ENCODE results near the gene ANXA2.

The ANXA2 gene

GRCh38 chr15:60347480-60348049 is 50.2 kb downstream of the ANXA2 start:
- Histone ChIP-seq H3K9me3 (ENCODE audit: insufficient read depth, low read length) (no peaks in the 10 kb centered on the region; the same call in 1 of the 2 replicates), H3K4me1 (ENCODE audit: insufficient read depth, insufficient read length) (peaks cover 3% of the 10 kb centered on the region), H3K27me3 (ENCODE audit: insufficient read depth, insufficient read length) (no peaks in the 10 kb centered on the region), H3K4me3 (ENCODE audit: insufficient read length, low read depth) (no peak overlapping the region), H3K36me3 (ENCODE audit: insufficient read depth, insufficient read length, low read length) (peaks cover 72% of the 10 kb centered on the region), H3K9ac (ENCODE audit: insufficient read length, low read depth) (no peak overlapping the region)
- peak; percentile 38 for DNase-seq (ENCODE audit: low read depth, low spot score)
- no peak for TF ChIP-seq SUZ12 (IDR thresholded peaks at IDR 0.05; ENCODE audit: extremely low read depth, insufficient read depth, insufficient read length)
- no peak for TF ChIP-seq ZNF274 (IDR thresholded peaks at IDR 0.05; ENCODE audit: low read depth, low read length)
- no peak for TF ChIP-seq YY1 (IDR thresholded peaks at IDR 0.05; ENCODE audit: insufficient read depth, insufficient read length)

GRCh38 chr15:60346653-60347052 is 51.1 kb downstream of the ANXA2 start:
- TF ChIP-seq SUZ12 (IDR thresholded peaks at IDR 0.05; ENCODE audit: extremely low read depth, insufficient read depth, insufficient read length) (no peak), ZNF274 (IDR thresholded peaks at IDR 0.05; ENCODE audit: low read depth, low read length) (no peak), YY1 (IDR thresholded peaks at IDR 0.05; ENCODE audit: insufficient read depth, insufficient read length) (no peak)
- no peak overlapping the region for H3K4me3 ChIP-seq (ENCODE audit: insufficient read length, low read depth)
- peaks cover 63% of the 10 kb centered on the region for H3K36me3 ChIP-seq (ENCODE audit: insufficient read depth, insufficient read length, low read length)
- peaks cover 3% of the 10 kb centered on the region for H3K4me1 ChIP-seq (ENCODE audit: insufficient read depth, insufficient read length)
- no peaks in the 10 kb centered on the region for H3K27me3 ChIP-seq (ENCODE audit: insufficient read depth, insufficient read length)
- DNase-seq (ENCODE audit: low read depth, low spot score) = no peak
- H3K9ac ChIP-seq (ENCODE audit: insufficient read length, low read depth) = no peak overlapping the region
- no peaks in the 10 kb centered on the region; the same call in 1 of the 2 replicates for H3K9me3 ChIP-seq (ENCODE audit: insufficient read depth, low read length)

- H3K9ac ChIP-seq (ENCODE audit: insufficient read length, low read depth) = no peak overlapping the region
These were observed 51.7 kb downstream of the ANXA2 start for GRCh38 chr15:60346077-60346476.

GRCh38 chr15:60345598-60345997 is 52.2 kb downstream of the ANXA2 start:
- Histone ChIP-seq H3K9ac (ENCODE audit: insufficient read length, low read depth) (no peak overlapping the region), H3K4me1 (ENCODE audit: insufficient read depth, insufficient read length) (peaks cover 3% of the 10 kb centered on the region), H3K4me3 (ENCODE audit: insufficient read length, low read depth) (no peak overlapping the region), H3K27me3 (ENCODE audit: insufficient read depth, insufficient read length) (no peaks in the 10 kb centered on the region), H3K36me3 (ENCODE audit: insufficient read depth, insufficient read length, low read length) (peaks cover 52% of the 10 kb centered on the region), H3K9me3 (ENCODE audit: insufficient read depth, low read length) (no peaks in the 10 kb centered on the region; the same call in 1 of the 2 replicates)
- TF ChIP-seq ZNF274 (IDR thresholded peaks at IDR 0.05; ENCODE audit: low read depth, low read length) = no peak
- no peak for TF ChIP-seq SUZ12 (IDR thresholded peaks at IDR 0.05; ENCODE audit: extremely low read depth, insufficient read depth, insufficient read length)
- no peak for TF ChIP-seq YY1 (IDR thresholded peaks at IDR 0.05; ENCODE audit: insufficient read depth, insufficient read length)
- DNase-seq (ENCODE audit: low read depth, low spot score) = no peak

More at GRCh38 chr15:60346077-60346476, 51.7 kb downstream of the ANXA2 start:
- DNase-seq (ENCODE audit: low read depth, low spot score) = no peak
- Histone ChIP-seq H3K4me1 (ENCODE audit: insufficient read depth, insufficient read length) (peaks cover 3% of the 10 kb centered on the region), H3K36me3 (ENCODE audit: insufficient read depth, insufficient read length, low read length) (peaks cover 57% of the 10 kb centered on the region), H3K4me3 (ENCODE audit: insufficient read length, low read depth) (no peak overlapping the region), H3K27me3 (ENCODE audit: insufficient read depth, insufficient read length) (no peaks in the 10 kb centered on the region), H3K9me3 (ENCODE audit: insufficient read depth, low read length) (no peaks in the 10 kb centered on the region; the same call in 1 of the 2 replicates)
- TF ChIP-seq ZNF274 (IDR thresholded peaks at IDR 0.05; ENCODE audit: low read depth, low read length) (no peak), YY1 (IDR thresholded peaks at IDR 0.05; ENCODE audit: insufficient read depth, insufficient read length) (no peak)

GRCh38 chr15:60344987-60345386 is 52.8 kb downstream of the ANXA2 start:
- no peaks in the 10 kb centered on the region for H3K27me3 ChIP-seq (ENCODE audit: insufficient read depth, insufficient read length)
- no peaks in the 10 kb centered on the region for H3K9me3 ChIP-seq (ENCODE audit: insufficient read depth, low read length)
- H3K9ac ChIP-seq (ENCODE audit: insufficient read length, low read depth) = no peak overlapping the region
- peaks cover 4% of the 10 kb centered on the region for H3K4me1 ChIP-seq (ENCODE audit: insufficient read depth, insufficient read length)
- no peak overlapping the region for H3K4me3 ChIP-seq (ENCODE audit: insufficient read length, low read depth)
- peaks cover 47% of the 10 kb centered on the region for H3K36me3 ChIP-seq (ENCODE audit: insufficient read depth, insufficient read length, low read length)
- TF ChIP-seq ZNF274 (IDR thresholded peaks at IDR 0.05; ENCODE audit: low read depth, low read length) (no peak), YY1 (IDR thresholded peaks at IDR 0.05; ENCODE audit: insufficient read depth, insufficient read length) (no peak), SUZ12 (IDR thresholded peaks at IDR 0.05; ENCODE audit: extremely low read depth, insufficient read depth, insufficient read length) (no peak)
- no peak for DNase-seq (ENCODE audit: low read depth, low spot score)

- no peak overlapping the region for H3K4me3 ChIP-seq (ENCODE audit: insufficient read length, low read depth)
- no peak for TF ChIP-seq ZNF274 (IDR thresholded peaks at IDR 0.05; ENCODE audit: low read depth, low read length)
- no peaks in the 10 kb centered on the region for H3K27me3 ChIP-seq (ENCODE audit: insufficient read depth, insufficient read length)
- H3K9ac ChIP-seq (ENCODE audit: insufficient read length, low read depth) = no peak overlapping the region
- H3K36me3 ChIP-seq (ENCODE audit: insufficient read depth, insufficient read length, low read length) = peaks cover 44% of the 10 kb centered on the region
- H3K9me3 ChIP-seq (ENCODE audit: insufficient read depth, low read length) = no peaks in the 10 kb centered on the region
- no peak for DNase-seq (ENCODE audit: low read depth, low spot score)
- H3K4me1 ChIP-seq (ENCODE audit: insufficient read depth, insufficient read length) = peaks cover 4% of the 10 kb centered on the region
These were observed 53.3 kb downstream of the ANXA2 start for GRCh38 chr15:60344461-60344860.

GRCh38 chr15:60343221-60343970 is 54.4 kb downstream of the ANXA2 start:
- H3K4me3 ChIP-seq (ENCODE audit: insufficient read length, low read depth) = no peak overlapping the region
- H3K36me3 ChIP-seq (ENCODE audit: insufficient read depth, insufficient read length, low read length) = peaks cover 35% of the 10 kb centered on the region
- H3K9ac ChIP-seq (ENCODE audit: insufficient read length, low read depth) = peak overlapping the region; percentile 57
- no peak for TF ChIP-seq YY1 (IDR thresholded peaks at IDR 0.05; ENCODE audit: insufficient read depth, insufficient read length)
- no peak for TF ChIP-seq SUZ12 (IDR thresholded peaks at IDR 0.05; ENCODE audit: extremely low read depth, insufficient read depth, insufficient read length)
- TF ChIP-seq ZNF274 (IDR thresholded peaks at IDR 0.05; ENCODE audit: low read depth, low read length) = no peak
- no peaks in the 10 kb centered on the region for H3K27me3 ChIP-seq (ENCODE audit: insufficient read depth, insufficient read length)
- no peaks in the 10 kb centered on the region for H3K9me3 ChIP-seq (ENCODE audit: insufficient read depth, low read length)
- H3K4me1 ChIP-seq (ENCODE audit: insufficient read depth, insufficient read length) = peaks cover 4% of the 10 kb centered on the region
- no peak for DNase-seq (ENCODE audit: low read depth, low spot score)
